Lung (tissue), 12 donors: ENCODE results near the gene EPB41L4A. TPM values are rescaled to one million over a fixed set of nuclear protein-coding genes. Genes with fewer than 3 reads are reported as not detected.
A peak's percentile ranks its signal among the peaks of the same experiment; 100 is the strongest.

ENCODE experiments used
- ATAC-seq: fragments of 200-7000 bp; cut with Tn5 transposase; one replicate; pipeline ENCODE4 v1.9.1; 2020; ENCODE audit warnings: moderate number of reproducible peaks; ENCODE audit not compliant: insufficient read depth, low FRiP score
- DNase-seq, 3 donors: peaks; one replicate each; pipeline ENCODE4 v3.0.0-alpha.2; 2013 to 2017
- H3K27ac ChIP-seq, 2 donors: one replicate each; pipeline ENCODE4 v1.5.1; 2013; ENCODE audit warnings: mild to moderate bottlenecking in 2 of 2, moderate library complexity in 2 of 2, control low read depth in 1 of 2, inconsistent platforms in 1 of 2, low read depth in 1 of 2, low read length in 1 of 2
- H3K27me3 ChIP-seq, 3 donors: one replicate each; pipeline ENCODE4 v1.5.1; 2013; ENCODE audit warnings: low read length in 2 of 3; ENCODE audit not compliant: control insufficient read depth in 3 of 3, insufficient read depth in 3 of 3
- H3K36me3 ChIP-seq, 4 donors: one replicate each; pipeline ENCODE4 v1.5.1; 2013; ENCODE audit warnings: low read length in 4 of 4, mild to moderate bottlenecking in 1 of 4, moderate library complexity in 1 of 4; ENCODE audit not compliant: control insufficient read depth in 4 of 4, insufficient read depth in 4 of 4
- H3K4me1 ChIP-seq, 5 donors: one replicate each; pipeline ENCODE4 v1.5.1; 2013; ENCODE audit warnings: low read length in 5 of 5, mild to moderate bottlenecking in 2 of 5, moderate library complexity in 1 of 5; ENCODE audit not compliant: control insufficient read depth in 5 of 5, insufficient read depth in 5 of 5
- H3K4me3 ChIP-seq: one replicate; pipeline ENCODE4 v1.5.1; 2013; ENCODE audit warnings: mild to moderate bottlenecking, control low read depth, moderate library complexity
- H3K9ac ChIP-seq, 2 donors: one replicate each; pipeline ENCODE4 v1.5.1; 2013; ENCODE audit warnings: low read length in 2 of 2, control low read depth in 1 of 2; ENCODE audit not compliant: insufficient read depth in 1 of 2
- H3K9me3 ChIP-seq, 4 donors: one replicate each; pipeline ENCODE4 v1.5.1; 2013; ENCODE audit warnings: low read length in 3 of 4, mild to moderate bottlenecking in 1 of 4, moderate library complexity in 1 of 4; ENCODE audit not compliant: control insufficient read depth in 4 of 4, insufficient read depth in 3 of 4
- CTCF ChIP-seq: IDR thresholded peaks from 2 replicates; pipeline ENCODE4 v1.5.1; 2012; ENCODE audit warnings: mild to moderate bottlenecking; ENCODE audit errors: control extremely low read depth, extremely low read depth
- WGBS, 2 donors: extraction: QIAGEN DNeasy Blood & Tissue Kit; methylation state at CpG; one replicate each; pipeline ENCODE4 v1.1.7; 2013; 5-methylcytosine and 5-hydroxymethylcytosine counted together
- polyA plus RNA-seq, 2 donors: library from polyadenylated mRNA; stranded (reverse); fragments of 200-250 nt; gene quantifications; one replicate each; pipeline ENCODE4 v1.2.1, GENCODE V29; 2013
- total RNA-seq, 2 donors: library from RNA; depleted of rRNA in 1 of 2; stranded (reverse); fragments of >200 nt in 1 of 2; gene quantifications; one replicate each; pipeline ENCODE4 v1.2.1, GENCODE V29; 2014 to 2021
- donor health status: control.
- donor health status: control.
- donor health status: Bipolar disorder and iron deficiency.
- donor health status: healthy.
- donor health status: DM: yes; HTN: yes; CAD: no.

Gene EPB41L4A
- total and polyA plus RNA-seq, 4 donors: 4.6 to 44.5 (median 14.9) TPM

DNA sequence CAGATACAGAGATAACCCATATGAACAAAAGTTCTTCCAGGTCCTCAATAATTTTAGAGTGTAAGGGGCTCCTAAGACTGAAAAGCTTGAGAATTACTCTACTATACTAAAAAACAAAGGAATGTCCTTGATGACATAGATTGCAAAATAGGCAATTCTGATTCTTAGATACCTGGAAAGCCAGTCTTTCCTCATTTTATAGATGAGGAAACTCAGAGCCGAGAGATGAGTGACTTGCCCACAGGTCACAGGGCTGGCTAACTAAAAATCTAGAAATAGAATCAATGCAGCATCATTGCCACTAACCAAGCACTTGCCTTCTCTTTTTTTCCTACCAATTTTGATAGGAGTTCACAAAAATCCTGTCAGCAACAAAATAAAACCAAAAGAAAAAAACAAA lies 101.2 kb downstream of the EPB41L4A start:
- H3K9ac ChIP-seq: no peak overlapping the region
- no peaks in the 10 kb centered on the region for H3K36me3 ChIP-seq
- ATAC-seq (no peak), DNase-seq (no peak)
- peaks cover 0 to 2% (median 0%) of the 10 kb centered on the region in 4 donors for H3K9me3 ChIP-seq
- WGBS, 2 donors: 82 to 94% methylated on average over 1 of the region's 1 CpG
- H3K27ac ChIP-seq: no peak overlapping the region
- H3K4me1 ChIP-seq: peaks cover 0 to 3% (median 0%) of the 10 kb centered on the region in 5 donors
- no peaks in the 10 kb centered on the region for H3K27me3 ChIP-seq
- TF ChIP-seq CTCF: no peak
- H3K4me3 ChIP-seq: no peak overlapping the region

DNA sequence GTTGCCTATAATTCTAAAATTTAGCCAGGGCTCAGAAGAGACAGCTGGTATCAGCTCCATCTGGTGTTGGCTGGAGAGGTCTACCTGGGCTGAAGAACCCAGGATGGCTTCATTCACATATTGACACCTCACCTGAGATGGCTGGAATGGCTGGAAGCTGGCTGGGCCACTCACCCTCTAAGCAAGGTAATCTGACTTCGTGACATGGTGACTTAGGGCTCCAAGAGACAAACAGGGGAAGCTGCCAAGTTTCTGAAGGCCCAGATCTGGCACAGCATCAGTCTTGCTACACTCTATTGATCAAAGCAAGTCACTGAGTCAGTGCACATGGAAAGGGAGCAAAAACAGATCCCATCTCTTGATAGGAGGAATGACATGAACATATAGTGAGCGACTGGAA lies 102.3 kb downstream of the EPB41L4A start:
- Histone ChIP-seq H3K36me3 (no peaks in the 10 kb centered on the region), H3K9ac (no peak overlapping the region), H3K4me3 (no peak overlapping the region), H3K27ac (no peak overlapping the region), H3K4me1 (peaks cover 0 to 4% (median 0%) of the 10 kb centered on the region in 5 donors), H3K27me3 (no peaks in the 10 kb centered on the region), H3K9me3 (peaks cover 0 to 2% (median 0%) of the 10 kb centered on the region in 4 donors)
- ATAC-seq (no peak), DNase-seq (no peak)
- WGBS, 2 donors: 72 to 79% methylated on average over 2 of the region's 2 CpGs
- TF ChIP-seq CTCF: no peak

- ATAC-seq (no peak), DNase-seq (peak in 2 of 3 donors; percentile 18 to 47)
- no peaks in the 10 kb centered on the region for H3K36me3 ChIP-seq
- no peaks in the 10 kb centered on the region for H3K27me3 ChIP-seq
- no peak overlapping the region for H3K4me3 ChIP-seq
- TF ChIP-seq CTCF: no peak
- H3K27ac ChIP-seq: no peak overlapping the region
- H3K4me1 ChIP-seq: peaks cover 0 to 8% (median 0%) of the 10 kb centered on the region in 5 donors
- WGBS, 2 donors: 61% methylated on average over 2 of the region's 2 CpGs
- peaks cover 0 to 2% (median 0%) of the 10 kb centered on the region in 4 donors for H3K9me3 ChIP-seq
- H3K9ac ChIP-seq: no peak overlapping the region
Observed at GRCh38 chr5:112316006-112316405, 103.1 kb downstream of the EPB41L4A start.
